Activated CD4-positive, alpha-beta T cell treated with anti-CD3 and anti-CD28 coated beads, Interleukin-2, amount 10 ng/mL, durations not matched to agents 7 days and 5 days (primary cell): ENCODE results near the gene PRPF31. TPM values are rescaled to one million over a fixed set of nuclear protein-coding genes. Genes with fewer than 3 reads are reported as not detected.

Source experiments
- CTCF ChIA-PET: fragments of 350-600 bp; sonication (Branson Sonifier 250); formaldehyde crosslinking; loops from one replicate; lab custom pipeline; 2021; ENCODE audit warnings: antibody characterized with exemption; lab: Charles Lee
- POLR2A ChIA-PET: fragments of 350-600 bp; sonication (Branson Sonifier 250); formaldehyde crosslinking; loops from one replicate; lab custom pipeline; 2021; ENCODE audit warnings: antibody characterized with exemption; lab: Charles Lee
- DNase-seq: peaks from one replicate; pipeline ENCODE4 v3.0.0-alpha.2; 2020
- H3K27ac Mint-ChIP-seq: one replicate; pipeline ENCODE4 v1.8.0; 2021; ENCODE audit warnings: mild to moderate bottlenecking, moderate library complexity, mixed read lengths
- H3K27me3 Mint-ChIP-seq: one replicate; pipeline ENCODE4 v1.8.0; 2021; ENCODE audit warnings: mixed read lengths
- H3K36me3 Mint-ChIP-seq: one replicate; pipeline ENCODE4 v1.8.0; 2021; ENCODE audit warnings: low read depth, mixed read lengths
- H3K4me1 Mint-ChIP-seq: one replicate; pipeline ENCODE4 v1.8.0; 2021; ENCODE audit warnings: mixed read lengths
- H3K4me3 Mint-ChIP-seq: one replicate; pipeline ENCODE4 v1.8.0; 2021; ENCODE audit warnings: mild to moderate bottlenecking, moderate library complexity, mixed read lengths
- H3K9me3 Mint-ChIP-seq: one replicate; pipeline ENCODE4 v1.8.0; 2021; ENCODE audit warnings: mixed read lengths
- total RNA-seq, 2 experiments: library from RNA; stranded (reverse); gene quantifications; one replicate each; pipeline ENCODE4 v1.2.3, GENCODE V29; 2021

The PRPF31 gene
- total RNA-seq, 2 experiments from 2014 or later, result 74.1 to 83.8 TPM

DNA sequence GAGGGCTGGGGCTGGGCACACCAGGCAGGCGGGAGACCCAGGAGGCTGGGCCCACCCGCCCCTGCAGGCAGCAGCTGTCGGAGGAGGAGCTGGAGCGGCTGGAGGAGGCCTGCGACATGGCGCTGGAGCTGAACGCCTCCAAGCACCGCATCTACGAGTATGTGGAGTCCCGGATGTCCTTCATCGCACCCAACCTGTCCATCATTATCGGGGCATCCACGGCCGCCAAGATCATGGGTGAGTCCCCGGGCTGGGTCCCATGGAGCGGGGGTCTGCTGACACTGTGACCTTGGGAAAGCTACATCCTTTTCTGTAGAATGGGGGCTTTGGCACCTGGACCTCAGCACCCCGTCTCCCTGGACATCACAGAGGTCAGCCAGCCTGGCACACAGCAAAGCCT is 8.1 kb downstream of the PRPF31 start:
- no peak for DNase-seq
- Mint-ChIP-seq H3K27ac (no peak overlapping the region), H3K27me3 (no peaks in the 10 kb centered on the region), H3K9me3 (no peaks in the 10 kb centered on the region), H3K4me3 (no peak overlapping the region), H3K36me3 (peaks cover 23% of the 10 kb centered on the region), H3K4me1 (no peaks in the 10 kb centered on the region)
- ChIA-PET POLR2A (interaction anchor here (0.6 kb wide), 1 partner anchor 9 kb away, joined by 3 read pairs; no protein-coding TSS in a partner anchor), CTCF (interaction anchor here (0.6 to 1.0 kb wide), 2 partner anchors 18 to 105 kb away, joined by 3 read pairs; no protein-coding TSS in a partner anchor)

- Mint-ChIP-seq H3K27ac (no peak overlapping the region), H3K27me3 (no peaks in the 10 kb centered on the region), H3K9me3 (no peaks in the 10 kb centered on the region), H3K4me1 (no peaks in the 10 kb centered on the region), H3K4me3 (no peak overlapping the region), H3K36me3 (peaks cover 25% of the 10 kb centered on the region)
- no peak for DNase-seq
- ChIA-PET CTCF (interaction anchor here (0.6 to 1.0 kb wide), 2 partner anchors 18 to 104 kb away, joined by 3 read pairs; no protein-coding TSS in a partner anchor), POLR2A (no interaction called here)
These were observed 8.8 kb downstream of the PRPF31 start for GRCh38 chr19:54124393-54124792.

DNA sequence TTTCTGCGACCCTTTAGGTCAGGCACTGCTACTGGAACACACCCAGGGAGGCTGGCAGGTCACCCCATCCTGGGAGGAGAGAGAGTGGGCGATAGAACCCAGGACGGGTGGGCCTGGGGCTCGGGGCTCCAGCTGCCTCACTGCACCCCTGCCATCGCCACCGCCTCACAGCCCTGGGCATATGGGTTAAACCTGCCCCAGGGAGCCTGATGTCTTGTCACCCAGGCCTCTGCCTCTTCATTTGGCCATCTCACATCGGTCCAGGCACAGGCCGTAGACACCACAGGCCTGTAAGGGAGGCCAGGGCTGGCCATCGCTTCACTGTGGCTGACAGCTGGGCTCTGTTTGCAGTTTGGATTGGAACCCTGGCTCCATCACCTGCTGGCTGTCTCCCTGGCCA is 10.2 kb downstream of the PRPF31 start:
- CTCF ChIA-PET, result no interaction called here
- POLR2A ChIA-PET, result no interaction called here
- H3K27me3 Mint-ChIP-seq, result no peaks in the 10 kb centered on the region

GRCh38 chr19:54127688-54128440 is 12.3 kb downstream of the PRPF31 start:
- Mint-ChIP-seq H3K27ac (no peak overlapping the region), H3K27me3 (no peaks in the 10 kb centered on the region), H3K4me1 (no peaks in the 10 kb centered on the region), H3K9me3 (no peaks in the 10 kb centered on the region), H3K4me3 (no peak overlapping the region), H3K36me3 (peaks cover 13% of the 10 kb centered on the region)
- ChIA-PET POLR2A (no interaction called here), CTCF (interaction anchor here (1.8 kb wide), 1 partner anchor 12 kb away, joined by 5 read pairs; the partner anchor contains the start of genes PRPF31 and TFPT)
- DNase-seq, result no peak

More for the DNA sequence above, 10.2 kb downstream of the PRPF31 start:
- no peak overlapping the region for H3K4me3 Mint-ChIP-seq
- H3K9me3 Mint-ChIP-seq, result no peaks in the 10 kb centered on the region
- DNase-seq, result no peak
- no peak overlapping the region for H3K27ac Mint-ChIP-seq
- no peaks in the 10 kb centered on the region for H3K4me1 Mint-ChIP-seq
- peaks cover 20% of the 10 kb centered on the region for H3K36me3 Mint-ChIP-seq

DNA sequence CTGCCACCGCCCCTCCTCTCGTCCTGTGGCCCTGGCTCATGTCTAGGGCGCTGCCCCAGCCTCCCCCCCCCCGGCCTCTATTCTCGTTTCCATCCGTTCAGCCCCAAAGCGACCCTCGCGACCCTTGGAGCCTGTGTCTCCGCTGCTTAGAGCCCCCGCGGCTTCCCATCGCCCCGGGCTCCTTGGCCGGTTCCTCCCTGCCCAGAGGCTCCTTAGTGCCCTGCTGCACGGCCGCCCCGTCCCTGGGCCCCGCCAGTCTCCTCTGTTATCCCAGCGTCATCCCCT is 12.8 kb downstream of the PRPF31 start:
- ChIA-PET CTCF (no interaction called here), POLR2A (no interaction called here)
- no peak for DNase-seq
- H3K4me1 Mint-ChIP-seq, result no peaks in the 10 kb centered on the region
- no peak overlapping the region for H3K4me3 Mint-ChIP-seq
- H3K27me3 Mint-ChIP-seq, result no peaks in the 10 kb centered on the region
- H3K9me3 Mint-ChIP-seq, result no peaks in the 10 kb centered on the region
- peaks cover 11% of the 10 kb centered on the region for H3K36me3 Mint-ChIP-seq
- no peak overlapping the region for H3K27ac Mint-ChIP-seq

DNA sequence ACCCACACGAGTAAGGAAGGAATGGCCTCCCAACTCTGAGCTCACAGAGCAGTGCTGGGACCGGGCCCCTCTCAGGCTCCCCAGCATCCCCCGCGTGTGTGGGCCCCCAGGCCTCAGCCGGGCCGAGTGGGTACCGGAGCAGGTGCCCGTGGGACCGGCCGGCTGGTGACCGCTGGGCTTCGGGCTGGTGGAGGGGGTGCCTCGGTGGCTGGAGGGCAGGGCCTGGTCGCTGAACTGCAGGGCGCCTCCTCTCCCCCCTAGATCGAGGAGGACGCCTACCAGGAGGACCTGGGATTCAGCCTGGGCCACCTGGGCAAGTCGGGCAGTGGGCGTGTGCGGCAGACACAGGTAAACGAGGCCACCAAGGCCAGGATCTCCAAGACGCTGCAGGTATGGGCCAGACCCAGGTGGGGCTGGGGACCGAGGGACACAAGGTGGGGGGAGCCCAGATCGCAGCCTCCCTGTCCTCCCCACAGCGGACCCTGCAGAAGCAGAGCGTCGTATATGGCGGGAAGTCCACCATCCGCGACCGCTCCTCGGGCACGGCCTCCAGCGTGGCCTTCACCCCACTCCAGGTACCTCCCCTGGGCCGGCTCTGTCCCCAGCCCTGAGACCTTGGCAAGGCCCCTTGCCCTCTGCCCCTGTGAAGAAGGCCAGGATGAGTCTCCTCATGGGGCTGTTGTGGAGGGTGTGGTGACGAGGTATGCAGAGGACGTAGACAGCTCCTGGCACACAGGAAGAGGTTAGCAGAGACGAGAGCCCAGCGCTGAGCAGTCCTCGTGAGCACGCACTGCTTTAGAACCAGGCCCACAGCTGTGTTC is 13.5 kb downstream of the PRPF31 start:
- DNase-seq, result no peak
- Mint-ChIP-seq H3K27me3 (no peaks in the 10 kb centered on the region), H3K4me3 (no peak overlapping the region), H3K36me3 (peaks cover 8% of the 10 kb centered on the region), H3K27ac (no peak overlapping the region), H3K9me3 (no peaks in the 10 kb centered on the region), H3K4me1 (no peaks in the 10 kb centered on the region)
- CTCF ChIA-PET, result no interaction called here
- POLR2A ChIA-PET, result no interaction called here

GRCh38 chr19:54129617-54129996 is 14.1 kb downstream of the PRPF31 start:
- no peak overlapping the region for H3K27ac Mint-ChIP-seq
- no peak overlapping the region for H3K4me3 Mint-ChIP-seq
- H3K27me3 Mint-ChIP-seq, result no peaks in the 10 kb centered on the region
- no peak for DNase-seq
- no peaks in the 10 kb centered on the region for H3K9me3 Mint-ChIP-seq
- ChIA-PET POLR2A (no interaction called here), CTCF (no interaction called here)
- peaks cover 6% of the 10 kb centered on the region for H3K36me3 Mint-ChIP-seq
- no peaks in the 10 kb centered on the region for H3K4me1 Mint-ChIP-seq

DNA sequence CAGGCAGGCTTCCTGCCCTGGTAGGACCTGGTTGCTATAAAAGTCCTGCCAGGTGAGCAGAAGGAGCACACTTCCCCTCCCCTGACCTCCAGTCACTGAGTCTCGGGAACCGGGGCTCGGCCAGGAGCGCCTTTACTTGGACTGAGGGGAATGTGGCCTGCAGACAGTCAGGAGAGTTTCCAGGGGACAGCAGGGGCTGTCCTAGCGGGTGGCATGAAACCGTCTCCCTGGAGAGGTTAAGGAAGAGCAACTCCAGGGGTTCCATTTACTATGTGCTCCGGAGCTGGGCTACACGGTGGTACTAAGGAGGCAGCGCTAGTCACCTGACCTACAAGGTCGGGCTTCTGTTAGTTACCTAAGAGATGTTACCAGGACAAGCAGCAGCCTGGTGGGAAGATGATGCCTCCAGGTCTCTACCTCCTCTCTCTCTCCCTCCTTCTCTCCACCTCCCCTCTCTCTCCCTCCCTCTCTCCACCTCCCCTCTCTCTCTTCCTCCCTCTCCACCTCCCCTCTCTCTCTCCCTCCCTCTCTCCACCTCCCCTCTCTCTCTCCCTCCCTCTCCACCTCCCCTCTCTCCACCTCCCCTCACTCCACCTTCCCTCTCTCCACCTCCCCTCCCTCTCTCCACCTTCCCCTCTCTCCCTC is 17.9 kb downstream of the PRPF31 start:
- no peak overlapping the region for H3K4me3 Mint-ChIP-seq
- DNase-seq, result no peak
- CTCF ChIA-PET, result interaction anchor here (0.7 kb wide), 1 partner anchor 56 kb away, joined by 3 read pairs; the partner anchor contains the start of gene MBOAT7
- H3K36me3 Mint-ChIP-seq, result peaks cover 2% of the 10 kb centered on the region
- POLR2A ChIA-PET, result no interaction called here
- no peaks in the 10 kb centered on the region for H3K27me3 Mint-ChIP-seq
- no peak overlapping the region for H3K27ac Mint-ChIP-seq
- H3K9me3 Mint-ChIP-seq, result no peaks in the 10 kb centered on the region
- H3K4me1 Mint-ChIP-seq, result peaks cover 10% of the 10 kb centered on the region

GRCh38 chr19:54133957-54134590 is 18.5 kb downstream of the PRPF31 start:
- H3K9me3 Mint-ChIP-seq, result no peaks in the 10 kb centered on the region
- peaks cover 6% of the 10 kb centered on the region for H3K36me3 Mint-ChIP-seq
- H3K27me3 Mint-ChIP-seq, result no peaks in the 10 kb centered on the region
- no peak for DNase-seq
- no peak overlapping the region for H3K4me3 Mint-ChIP-seq
- peaks cover 15% of the 10 kb centered on the region for H3K4me1 Mint-ChIP-seq
- POLR2A ChIA-PET, result no interaction called here
- CTCF ChIA-PET, result interaction anchor here (0.7 kb wide), 1 partner anchor 56 kb away, joined by 3 read pairs; the partner anchor contains the start of gene MBOAT7
- no peak overlapping the region for H3K27ac Mint-ChIP-seq

- ChIA-PET CTCF (interaction anchor here (0.8 to 1.5 kb wide), 4 partner anchors 16 to 269 kb away, joined by 3 to 10 read pairs (median 3); partner anchors contain the start of genes MYADM, PRPF31 and TFPT), POLR2A (interaction anchor here (0.7 to 1.8 kb wide), 3 partner anchors 22 to 24 kb away, joined by 3 to 13 read pairs (median 7); partner anchors contain the start of genes LENG1, PRPF31 and TFPT)
- Mint-ChIP-seq H3K27me3 (no peaks in the 10 kb centered on the region), H3K4me3 (peak overlapping the region; percentile 80), H3K36me3 (peaks cover 6% of the 10 kb centered on the region), H3K9me3 (no peaks in the 10 kb centered on the region), H3K4me1 (peaks cover 32% of the 10 kb centered on the region), H3K27ac (peak overlapping the region; percentile 93)
- DNase-seq, result no peak
These were observed 20.7 kb downstream of the PRPF31 start for GRCh38 chr19:54136086-54136863.

GRCh38 chr19:54136864-54137698 is 21.5 kb downstream of the PRPF31 start:
- no peaks in the 10 kb centered on the region for H3K27me3 Mint-ChIP-seq
- H3K4me1 Mint-ChIP-seq, result peaks cover 32% of the 10 kb centered on the region
- DNase-seq, result peak; percentile 100
- peak overlapping the region; percentile 80 for H3K4me3 Mint-ChIP-seq
- peaks cover 6% of the 10 kb centered on the region for H3K36me3 Mint-ChIP-seq
- no peaks in the 10 kb centered on the region for H3K9me3 Mint-ChIP-seq
- POLR2A ChIA-PET, result interaction anchor here (0.6 to 1.8 kb wide), 5 partner anchors 12 to 1203 kb away, joined by 3 to 13 read pairs (median 3); partner anchors contain the start of genes KMT5C, LENG1, PRPF31 and TFPT
- CTCF ChIA-PET, result interaction anchor here (0.8 to 1.5 kb wide), 6 partner anchors 16 to 270 kb away, joined by 3 to 10 read pairs (median 3); partner anchors contain the start of genes LENG1, MYADM, PRPF31 and TFPT
- peak overlapping the region; percentile 93 for H3K27ac Mint-ChIP-seq
